Lower leg skin (tissue), 4 donors: ENCODE measurements around the gene JPH2. TPM values are rescaled to one million over a fixed set of nuclear protein-coding genes. Genes with fewer than 3 reads are reported as not detected.
A peak's percentile ranks its signal among the peaks of the same experiment; 100 is the strongest.

Experiments used
- DNase-seq, 2 donors: peaks; one replicate each; pipeline ENCODE4 v3.0.0-alpha.2; 2019; ENCODE audit warnings: low spot score in 2 of 2
- H3K4me3 ChIP-seq: fragments of 200-600 bp; sonication (generic); 2 replicates; pipeline ENCODE4 v1.5.1; 2017; ENCODE audit warnings: mild to moderate bottlenecking, low read depth; ENCODE audit not compliant: poor library complexity, severe bottlenecking
- CTCF ChIP-seq, 3 donors: fragments of 450-650 bp; IDR thresholded peaks; one replicate each; pipeline ENCODE4 v1.5.1; 2016; ENCODE audit warnings: antibody characterized with exemption in 3 of 3, mild to moderate bottlenecking in 3 of 3, moderate library complexity in 2 of 3
- POLR2A ChIP-seq, 2 donors: fragments of 450-650 bp; IDR thresholded peaks; one replicate each; pipeline ENCODE4 v1.6.1; 2016 to 2017; ENCODE audit warnings: antibody characterized with exemption in 2 of 2, mild to moderate bottlenecking in 1 of 2, moderate library complexity in 1 of 2
- WGBS, 2 donors: methylation state at CpG; one replicate each; pipeline ENCODE4 v1.1.5; 2018; 5-methylcytosine and 5-hydroxymethylcytosine counted together
- intact Hi-C: fragments of 100-400 bp; cut with DNase I; formaldehyde crosslinking; loops from one replicate; pipeline ENCODE4 v1.15.0; 2023; ENCODE audit warnings: low total_unique reads
- total RNA-seq, 4 donors: library from RNA; depleted of rRNA; stranded (reverse); fragments of >200 nt; gene quantifications; one replicate each; pipeline ENCODE4 v1.1.0, GENCODE V29; 2016

JPH2 gene
- total RNA-seq, 4 donors from 2014 or later, result 1.5 to 10.9 (median 5.6) TPM

DNA sequence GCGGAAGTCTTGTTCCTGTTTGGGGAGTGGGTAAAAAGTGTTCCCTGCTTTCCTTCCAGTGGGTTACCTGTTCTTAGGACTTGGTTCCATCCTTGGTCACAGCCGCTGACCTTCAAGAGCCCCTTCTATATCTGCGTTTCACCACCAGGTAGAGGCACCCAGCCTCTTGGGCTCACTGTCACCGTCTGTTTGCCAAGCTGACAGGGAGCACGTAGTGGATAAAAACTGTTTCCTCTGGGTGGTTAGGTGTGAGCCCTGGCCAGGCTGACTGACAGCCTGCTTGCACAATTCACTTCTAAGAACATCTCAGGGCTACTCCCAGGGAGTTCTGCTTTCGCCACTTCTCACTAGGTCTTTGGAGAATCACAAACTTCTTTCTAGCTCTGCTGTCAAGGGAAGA lies 1.8 kb upstream of the JPH2 start:
- intact Hi-C loops, result loop anchor here (1.0 kb wide), 1 partner anchor 72 kb away; no protein-coding TSS in a partner anchor
- 52 to 70% methylated on average over 6 of the region's 6 CpGs for WGBS, 2 donors
- TF ChIP-seq CTCF (IDR thresholded peaks at IDR 0.05), result no peak
- no peak for TF ChIP-seq POLR2A (IDR thresholded peaks at IDR 0.05)
- no peak for DNase-seq
- no peak overlapping the region for H3K4me3 ChIP-seq

DNA sequence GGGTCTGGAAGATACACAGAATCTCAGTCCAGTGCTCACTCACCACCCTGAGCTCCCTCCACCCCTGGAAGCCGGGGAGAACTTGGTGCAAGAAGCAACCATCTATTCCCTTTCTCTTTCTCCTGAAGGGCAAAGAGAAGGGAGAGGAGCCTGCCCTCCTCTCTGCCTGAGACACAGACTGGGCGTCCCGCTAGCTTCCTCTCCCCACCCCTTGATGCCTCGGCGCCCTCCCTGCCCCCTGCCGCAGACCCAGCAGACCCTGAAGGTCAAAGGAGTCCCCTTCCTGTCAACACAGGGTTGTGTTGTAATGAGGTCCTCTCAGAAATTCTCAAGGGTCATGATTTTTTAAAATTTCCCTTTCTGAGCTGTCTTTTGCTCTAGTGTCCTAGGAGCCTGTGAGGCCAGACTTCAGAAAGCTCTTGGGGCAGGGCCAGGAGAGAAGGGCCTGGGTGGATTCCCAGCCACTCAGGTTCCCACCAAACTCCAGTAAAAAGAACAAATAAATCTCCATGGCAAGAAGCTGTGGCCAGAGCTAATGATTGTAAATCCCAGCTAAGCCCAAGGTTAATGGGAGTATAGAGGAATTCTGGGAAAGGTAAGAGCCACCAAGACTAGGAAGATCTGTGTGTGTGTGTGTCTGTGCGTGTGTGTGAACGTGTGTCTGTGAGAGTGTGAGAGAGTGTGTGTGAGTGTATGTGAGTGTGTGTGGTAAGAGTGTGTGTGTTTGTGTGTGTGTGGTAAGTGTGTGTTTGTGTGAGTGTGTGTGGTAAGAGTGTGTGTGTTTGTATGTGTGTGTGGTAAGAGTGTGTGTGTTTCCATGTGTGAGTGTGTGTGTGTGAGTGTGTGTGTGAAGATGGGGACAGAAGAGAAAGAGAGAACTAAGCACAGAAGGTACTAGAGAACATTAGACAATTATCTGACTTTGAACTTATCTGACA lies 1.1 kb upstream of the JPH2 start:
- WGBS, 2 donors, result 21 to 27% methylated on average over 8 of the region's 8 CpGs
- no peak for DNase-seq
- intact Hi-C loops, result no loop called here
- no peak for TF ChIP-seq POLR2A (IDR thresholded peaks at IDR 0.05)
- TF ChIP-seq CTCF (IDR thresholded peaks at IDR 0.05), result peak in 1 of 3 donors; percentile 63
- H3K4me3 ChIP-seq, result no peak overlapping the region

- 4 to 9% methylated on average over 8 to 14 of the region's 14 CpGs for WGBS, 2 donors
- peak overlapping the region; percentile 1 for H3K4me3 ChIP-seq
- intact Hi-C loops, result no loop called here
- DNase-seq, result no peak
- TF ChIP-seq POLR2A (IDR thresholded peaks at IDR 0.05) (no peak), CTCF (IDR thresholded peaks at IDR 0.05) (no peak)
These were observed 324 bp downstream of the JPH2 start for GRCh38 chr20:44186674-44187053.

- intact Hi-C loops, result no loop called here
- TF ChIP-seq CTCF (IDR thresholded peaks at IDR 0.05), result no peak
- TF ChIP-seq POLR2A (IDR thresholded peaks at IDR 0.05), result no peak
- no peak for DNase-seq
- H3K4me3 ChIP-seq, result no peak overlapping the region
- WGBS, 2 donors, result 72 to 80% methylated on average over 14 of the region's 14 CpGs
These were observed 787 bp downstream of the JPH2 start for GRCh38 chr20:44186201-44186600.

DNA sequence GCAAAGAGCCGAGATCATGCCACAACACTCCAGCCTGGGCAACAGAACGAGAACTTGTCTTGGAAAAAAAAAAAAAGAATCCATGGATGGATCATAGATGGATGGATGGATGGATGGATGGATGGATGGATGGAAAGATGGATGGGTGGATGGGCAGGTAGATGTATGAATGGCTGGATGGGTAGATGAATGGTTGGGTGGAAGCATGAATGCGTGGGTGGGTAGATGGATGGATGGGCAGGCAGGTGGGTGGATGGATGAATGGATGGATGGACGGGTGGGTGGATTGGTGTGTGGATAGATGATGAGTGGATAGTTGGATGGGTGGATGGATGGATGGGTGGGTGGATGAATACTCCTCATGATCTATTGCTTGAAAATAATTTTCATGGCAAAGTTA lies 1.4 kb downstream of the JPH2 start:
- H3K4me3 ChIP-seq, result no peak overlapping the region
- DNase-seq, result no peak
- TF ChIP-seq CTCF (IDR thresholded peaks at IDR 0.05), result no peak
- TF ChIP-seq POLR2A (IDR thresholded peaks at IDR 0.05), result no peak
- intact Hi-C loops, result no loop called here
- 93 to 97% methylated on average over 4 of the region's 4 CpGs for WGBS, 2 donors
